ENCODE measurements around the gene RAD1. TPM values are rescaled to one million over a fixed set of nuclear protein-coding genes. Genes with fewer than 3 reads are reported as not detected.

Gene RAD1
- total RNA-seq, 1 donor from 2014 or later = 2.0 TPM

DNA sequence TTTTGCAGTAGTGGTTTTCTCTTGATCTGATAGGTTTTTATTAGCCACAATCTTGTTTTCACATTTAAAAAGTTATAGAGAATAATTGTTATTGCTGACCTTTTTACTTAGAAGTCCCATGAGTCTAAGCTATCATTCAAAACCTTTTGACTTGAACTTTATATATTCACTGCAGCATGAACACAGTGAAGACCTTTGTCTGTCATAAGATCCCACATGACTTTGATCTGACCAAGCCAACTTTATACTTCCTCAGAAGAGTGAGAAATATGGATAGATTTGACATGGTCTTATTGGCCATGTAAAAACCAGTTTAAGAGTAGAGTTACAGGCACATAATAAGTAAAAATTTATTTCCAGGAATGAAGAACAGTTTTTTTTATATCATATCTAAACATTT, 34.1 kb downstream of the RAD1 start:
- Histone ChIP-seq H3K27ac (no peak overlapping the region), H3K27me3 (no peaks in the 10 kb centered on the region), H3K36me3 (no peaks in the 10 kb centered on the region), H3K9me3 (peaks cover 0 to 10% of the 10 kb centered on the region in 2 donors), H3K4me3 (no peak overlapping the region), H3K4me1 (no peaks in the 10 kb centered on the region)
- no peak for TF ChIP-seq CTCF (IDR thresholded peaks at IDR 0.05)
- DNase-seq (ENCODE audit: low spot score in 2 of 2) = no peak
- intact Hi-C loops (cut with DNase I) = no loop called here

GRCh38 chr5:34876275-34876674, 39.0 kb downstream of the RAD1 start:
- no peak for DNase-seq (ENCODE audit: low spot score in 2 of 2)
- Histone ChIP-seq H3K4me1 (no peaks in the 10 kb centered on the region), H3K4me3 (no peak overlapping the region), H3K9me3 (peaks cover 0 to 10% of the 10 kb centered on the region in 2 donors), H3K27ac (no peak overlapping the region), H3K27me3 (no peaks in the 10 kb centered on the region), H3K36me3 (no peaks in the 10 kb centered on the region)
- intact Hi-C loops (cut with DNase I) = no loop called here
- no peak for TF ChIP-seq CTCF (IDR thresholded peaks at IDR 0.05)

- Histone ChIP-seq H3K27me3 (no peaks in the 10 kb centered on the region), H3K4me1 (peaks cover 0 to 5% of the 10 kb centered on the region in 2 donors), H3K4me3 (no peak overlapping the region), H3K36me3 (no peaks in the 10 kb centered on the region), H3K9me3 (no peaks in the 10 kb centered on the region), H3K27ac (no peak overlapping the region)
- intact Hi-C loops (cut with DNase I) = no loop called here
- no peak for TF ChIP-seq CTCF (IDR thresholded peaks at IDR 0.05)
- no peak for DNase-seq (ENCODE audit: low spot score in 2 of 2)
These were observed 44.9 kb downstream of the RAD1 start for GRCh38 chr5:34870382-34870781.

- intact Hi-C loops (cut with DNase I) = no loop called here
- no peaks in the 10 kb centered on the region for H3K9me3 ChIP-seq
- no peaks in the 10 kb centered on the region for H3K27me3 ChIP-seq
- H3K27ac ChIP-seq = no peak overlapping the region
- no peak for TF ChIP-seq CTCF (IDR thresholded peaks at IDR 0.05)
- DNase-seq (ENCODE audit: low spot score in 2 of 2) = no peak
- no peak overlapping the region for H3K4me3 ChIP-seq
- H3K4me1 ChIP-seq = peaks cover 0 to 5% of the 10 kb centered on the region in 2 donors
- no peaks in the 10 kb centered on the region for H3K36me3 ChIP-seq
These were observed 46.0 kb downstream of the RAD1 start for GRCh38 chr5:34869256-34869655.

GRCh38 chr5:34868791-34869190, 46.5 kb downstream of the RAD1 start:
- TF ChIP-seq CTCF (IDR thresholded peaks at IDR 0.05) = no peak
- intact Hi-C loops (cut with DNase I) = no loop called here
- no peak for DNase-seq (ENCODE audit: low spot score in 2 of 2)
- Histone ChIP-seq H3K4me1 (peaks cover 0 to 5% of the 10 kb centered on the region in 2 donors), H3K27ac (no peak overlapping the region), H3K36me3 (no peaks in the 10 kb centered on the region), H3K4me3 (no peak overlapping the region), H3K9me3 (no peaks in the 10 kb centered on the region), H3K27me3 (no peaks in the 10 kb centered on the region)

GRCh38 chr5:34867660-34868059, 47.6 kb downstream of the RAD1 start:
- no peak for DNase-seq (ENCODE audit: low spot score in 2 of 2)
- H3K27ac ChIP-seq = no peak overlapping the region
- no peak overlapping the region for H3K4me3 ChIP-seq
- TF ChIP-seq CTCF (IDR thresholded peaks at IDR 0.05) = no peak
- no peaks in the 10 kb centered on the region for H3K9me3 ChIP-seq
- no peaks in the 10 kb centered on the region for H3K27me3 ChIP-seq
- H3K4me1 ChIP-seq = peaks cover 0 to 5% of the 10 kb centered on the region in 2 donors
- intact Hi-C loops (cut with DNase I) = no loop called here
- no peaks in the 10 kb centered on the region for H3K36me3 ChIP-seq
